HG03025 (cell line): ENCODE results near the gene S100A4.
"Not testable (repeated sequence)": the region's sequence is repeated elsewhere in the genome, so short reads cannot be mapped to it uniquely, and the experiment has no call there.

Source experiments
- ATAC-seq: cut with Tn5 transposase; IDR thresholded peaks from one replicate; pipeline ENCODE4 v1.9.1; 2021; ENCODE audit warnings: mild to moderate bottlenecking, moderate library complexity; ENCODE audit not compliant: unreplicated experiment, low FRiP score

S100A4 gene

DNA sequence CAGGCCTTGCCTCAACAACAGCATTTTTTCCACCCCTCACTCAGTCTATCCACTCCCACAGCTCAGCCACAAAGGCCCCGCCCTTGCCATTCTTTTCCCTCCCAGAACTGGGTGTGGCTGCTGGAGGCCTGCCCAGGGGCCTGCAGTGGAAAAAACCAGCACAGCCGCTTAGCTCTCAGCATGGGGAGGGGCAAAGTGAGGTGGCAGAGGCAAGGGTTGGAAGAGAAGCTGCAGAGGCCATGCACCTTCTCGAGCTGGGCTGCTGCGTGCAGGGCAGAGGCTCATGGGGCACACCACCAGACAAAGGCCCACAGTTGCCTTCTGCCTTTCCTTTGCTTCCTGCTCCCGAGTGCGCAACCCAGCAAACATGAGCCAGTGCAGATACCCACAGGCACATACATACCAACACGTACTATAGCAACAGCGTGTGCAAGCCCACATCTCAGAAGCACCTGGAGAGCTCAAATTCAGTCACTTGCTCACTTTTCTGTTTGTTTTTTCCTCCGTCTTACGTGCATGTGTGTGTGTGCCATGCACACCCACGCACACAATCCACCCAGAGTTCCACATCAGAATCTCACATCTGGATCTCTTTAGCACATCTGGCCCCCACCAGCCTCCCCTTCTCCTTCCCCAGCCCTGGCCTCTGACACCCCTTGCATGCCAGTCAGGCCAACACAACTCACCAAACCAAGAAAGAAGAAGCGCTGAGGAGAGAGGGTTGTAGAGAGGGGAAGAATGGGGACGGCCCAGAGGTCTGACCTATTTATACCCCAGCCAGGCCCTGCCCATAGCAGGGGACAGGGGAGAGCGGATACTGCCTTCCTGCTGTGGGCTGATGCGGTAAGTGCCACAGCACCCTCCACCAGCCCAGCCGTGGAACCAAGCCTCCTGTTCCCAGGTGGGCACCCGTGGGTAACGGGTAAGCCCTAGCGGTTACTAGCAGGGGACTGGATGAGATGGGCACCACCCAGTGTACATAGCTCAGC, at the start of gene S100A4:
TSS of gene S100A4 (minus strand) at position 740 of the 989 bp plus-strand sequence. CDS start 1,012 bp downstream, outside the sequence.
- no peak for ATAC-seq

DNA sequence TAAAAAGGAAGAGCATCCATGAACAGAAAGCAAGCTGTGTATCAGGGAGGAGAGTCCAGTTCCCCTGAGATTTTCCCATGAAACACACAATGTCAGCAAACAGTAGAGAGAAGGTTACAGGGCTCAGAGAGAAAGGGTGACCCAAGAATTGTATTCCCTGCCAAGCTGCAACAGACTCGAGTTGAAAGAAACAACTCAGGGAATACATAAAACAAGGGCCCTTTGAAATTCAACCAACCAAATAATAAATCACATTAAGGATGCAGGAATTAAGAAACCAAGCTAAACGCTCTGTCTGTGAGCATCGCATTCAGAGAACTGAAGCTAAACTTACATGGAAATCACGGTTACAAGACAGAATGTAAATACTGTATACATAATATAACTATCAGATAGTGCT, 47.1 kb upstream of the S100A4 start:
- no peak for ATAC-seq

DNA sequence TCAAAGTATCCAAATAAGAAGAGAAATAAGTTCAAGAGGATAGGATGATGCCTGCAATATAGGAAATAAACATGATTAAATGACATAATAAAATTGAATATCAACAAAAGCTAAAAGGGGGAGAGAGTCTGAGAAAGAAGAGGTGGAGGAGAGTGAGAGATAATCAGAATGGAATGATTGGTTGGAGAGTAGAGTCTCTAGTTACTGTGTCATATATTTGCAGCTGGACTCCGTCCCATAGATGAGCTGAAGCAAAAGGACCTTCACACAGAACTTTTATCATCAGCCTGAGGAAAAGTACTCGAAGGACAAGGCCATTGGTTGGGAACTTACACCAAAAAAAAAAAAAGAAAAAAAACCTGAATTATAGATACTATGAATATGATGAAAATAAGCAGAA, 42.9 kb upstream of the S100A4 start:
- no peak for ATAC-seq

DNA sequence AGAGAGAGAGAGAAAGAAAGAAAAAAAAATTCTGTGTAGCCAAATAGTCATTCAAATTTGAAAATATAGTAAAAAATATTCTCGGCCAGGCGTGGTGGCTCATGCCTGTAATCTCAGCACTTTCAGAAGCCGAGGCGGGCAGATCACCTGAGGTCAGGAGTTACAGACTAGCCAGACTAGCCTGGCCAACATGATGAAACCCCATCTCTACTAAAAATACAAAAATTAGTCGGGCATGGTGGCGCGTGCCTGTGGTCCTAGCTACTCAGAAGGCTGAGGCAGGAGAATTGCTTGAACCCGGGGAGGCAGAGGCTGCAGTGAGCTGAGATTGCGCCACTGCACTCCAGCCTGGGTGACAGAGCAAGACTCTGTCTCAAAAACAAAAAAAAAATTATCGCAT, 42.4 kb upstream of the S100A4 start:
- ATAC-seq: not testable (repeated sequence)

DNA sequence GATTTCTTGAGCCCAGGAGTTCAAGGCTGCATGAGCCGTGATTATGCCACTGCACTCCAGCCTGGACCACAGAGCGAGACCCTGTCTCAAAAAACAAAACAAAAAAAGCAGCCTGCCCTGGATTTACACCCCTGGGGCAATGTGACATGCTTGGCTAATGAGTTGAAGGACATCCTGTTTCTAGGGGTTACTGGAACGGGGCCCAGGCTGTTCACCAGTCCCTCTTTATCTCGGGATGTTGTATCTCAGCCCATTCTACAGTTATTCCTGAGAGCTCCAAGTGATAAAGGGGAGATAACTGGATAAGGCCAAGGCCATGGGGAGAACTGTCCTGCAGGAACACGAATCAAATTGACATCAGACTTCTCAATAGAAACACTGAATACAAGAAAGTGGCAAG, 41.7 kb upstream of the S100A4 start:
- ATAC-seq: no peak

DNA sequence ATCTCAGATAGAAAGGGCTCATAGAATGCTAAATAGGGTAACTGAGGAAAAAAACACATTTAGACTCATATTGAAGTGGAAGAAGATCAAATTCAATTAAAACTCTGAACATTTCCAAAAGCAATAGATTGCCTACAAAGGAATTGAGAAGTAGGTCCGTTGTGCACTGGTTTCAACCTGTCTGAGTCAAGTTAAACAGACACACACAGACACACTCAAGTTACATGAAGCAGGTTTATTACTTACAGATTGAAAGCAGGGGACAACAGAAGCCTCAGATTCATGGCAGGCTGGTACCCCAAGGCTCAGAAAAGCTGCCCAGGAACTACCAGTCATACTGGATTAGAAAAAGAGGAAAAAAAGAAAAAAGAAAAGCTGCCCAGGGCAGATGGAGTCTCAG, 40.7 kb upstream of the S100A4 start:
- ATAC-seq: no peak

DNA sequence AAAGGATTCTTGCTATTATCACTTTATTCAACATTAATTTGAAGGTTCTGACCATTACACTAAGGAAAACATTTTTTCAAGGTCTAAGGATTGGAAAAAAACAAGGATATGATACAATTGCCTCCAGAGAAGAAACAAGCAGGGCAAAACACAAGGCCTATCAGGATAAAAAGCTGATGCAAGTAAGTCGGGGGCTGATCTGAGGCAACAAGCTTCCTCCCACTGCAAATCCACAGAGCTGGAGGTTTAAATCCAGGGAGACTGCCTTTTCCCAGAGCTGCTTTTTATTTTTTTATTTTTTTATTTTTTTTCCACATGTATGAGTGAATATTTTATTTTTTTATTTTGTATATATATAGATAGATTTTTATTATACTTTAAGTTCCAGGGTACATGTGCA, 39.4 kb upstream of the S100A4 start:
- no peak for ATAC-seq

DNA sequence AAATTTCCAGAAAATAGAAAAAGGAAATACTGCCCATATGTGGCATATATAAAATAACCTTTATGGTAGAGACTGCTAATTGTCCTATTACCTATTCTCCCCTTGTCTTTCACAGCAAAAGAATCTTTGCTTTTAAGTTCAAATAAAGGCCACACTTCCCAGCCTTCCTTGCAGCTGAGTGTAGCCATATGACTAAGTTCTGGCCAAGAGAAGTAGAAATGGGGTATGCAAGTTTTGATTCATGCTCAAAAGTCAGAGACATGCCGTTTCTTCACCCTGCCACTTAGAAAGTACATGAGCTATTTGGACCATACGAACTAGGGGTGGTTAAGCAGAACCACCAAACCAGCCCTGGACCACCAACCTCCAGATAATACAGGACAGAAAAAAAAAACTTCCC, 38.4 kb upstream of the S100A4 start:
- no peak for ATAC-seq

DNA sequence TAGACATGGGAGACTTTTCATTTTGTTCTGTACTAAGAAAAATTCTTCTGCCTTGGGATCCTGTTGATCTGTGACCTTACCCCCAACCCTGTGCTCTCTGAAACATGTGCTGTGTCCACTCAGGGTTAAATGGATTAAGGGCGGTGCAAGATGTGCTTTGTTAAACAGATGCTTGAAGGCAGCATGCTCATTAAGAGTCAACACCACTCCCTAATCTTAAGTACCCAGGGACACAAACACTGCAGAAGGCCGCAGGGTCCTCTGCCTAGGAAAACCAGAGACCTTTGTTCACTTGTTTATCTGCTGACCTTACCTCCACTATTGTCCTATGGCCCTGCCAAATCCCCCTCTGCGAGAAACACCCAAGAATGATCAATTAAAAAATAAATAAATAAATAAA, 37.9 kb upstream of the S100A4 start:
- not testable (repeated sequence) for ATAC-seq

DNA sequence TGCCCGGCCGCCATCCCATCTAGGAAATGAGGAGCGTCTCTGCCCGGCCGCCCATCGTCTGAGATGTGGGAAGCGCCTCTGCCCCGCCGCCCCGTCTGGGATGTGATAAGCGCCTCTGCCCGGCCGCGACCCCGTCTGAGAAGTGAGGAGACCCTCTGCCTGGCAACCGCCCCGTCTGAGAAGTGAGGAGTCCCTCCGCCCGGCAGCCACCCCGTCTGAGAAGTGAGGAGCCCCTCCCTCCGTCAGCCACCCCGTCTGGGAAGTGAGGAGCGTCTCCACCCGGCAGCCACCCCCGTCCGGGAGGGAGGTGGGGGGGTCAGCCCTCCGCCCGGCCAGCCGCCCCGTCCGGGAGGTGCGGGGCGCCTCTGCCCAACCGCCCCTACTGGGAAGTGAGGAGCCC, 37.2 kb upstream of the S100A4 start:
- ATAC-seq: not testable (repeated sequence)

DNA sequence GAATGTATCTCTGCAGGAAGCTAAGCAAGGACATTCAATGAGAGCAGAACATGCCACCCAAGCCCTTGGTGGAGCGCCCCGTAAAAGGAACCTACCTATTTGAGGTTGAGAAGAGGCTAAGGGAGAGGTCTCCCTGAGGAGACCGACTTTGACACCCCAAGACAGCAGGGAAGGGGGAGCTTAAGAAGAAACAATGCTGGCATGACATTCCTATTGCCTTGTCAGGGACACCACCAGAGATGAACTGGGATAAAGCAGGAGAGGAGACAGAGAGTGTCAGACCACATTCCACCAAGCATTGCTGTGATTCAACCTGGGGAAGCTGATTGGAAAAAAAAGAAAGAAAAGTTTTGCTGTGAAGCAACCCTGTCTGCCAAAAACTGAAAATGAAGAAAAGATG, 33.3 kb upstream of the S100A4 start:
- no peak for ATAC-seq

DNA sequence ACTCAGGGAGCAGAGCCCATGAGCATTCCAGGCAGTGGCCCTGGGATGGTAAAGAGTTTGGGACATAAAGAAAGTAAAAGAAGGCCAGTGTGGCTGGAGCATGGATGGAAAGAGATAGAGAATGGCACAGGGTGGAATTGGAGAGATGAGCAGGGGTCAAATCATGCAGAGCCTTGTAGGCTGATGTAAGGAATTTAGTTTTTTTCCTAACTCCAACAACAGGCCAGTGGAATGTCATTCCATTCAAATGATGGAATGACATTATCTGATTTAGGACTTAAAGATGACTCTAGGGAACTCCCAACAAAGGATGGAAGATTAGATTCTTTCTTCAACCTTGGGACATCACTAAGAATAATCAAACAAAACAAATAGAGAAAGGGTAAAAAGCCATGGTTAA, 32.9 kb upstream of the S100A4 start:
- ATAC-seq: no peak

DNA sequence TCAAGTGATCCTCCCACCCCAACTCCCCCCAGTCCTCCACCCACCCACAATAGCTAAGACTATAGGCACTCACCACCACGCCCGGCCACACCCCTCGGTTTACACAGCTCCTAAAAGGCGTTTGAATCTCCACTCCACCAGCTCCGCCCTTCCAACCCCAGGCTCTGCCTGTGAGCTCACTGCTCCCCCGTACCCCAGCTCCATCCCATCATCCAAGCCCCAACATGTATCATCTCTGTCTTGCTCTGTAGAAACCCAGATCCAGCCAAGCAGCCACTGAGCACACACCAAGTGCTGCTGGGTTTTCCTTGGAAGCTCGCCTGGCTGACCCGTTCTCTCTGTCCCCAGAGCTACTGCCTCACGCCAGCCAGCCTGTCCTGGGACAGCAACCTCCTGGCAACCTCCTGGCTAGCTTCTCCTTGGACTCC, 32.0 kb upstream of the S100A4 start:
- no peak for ATAC-seq

DNA sequence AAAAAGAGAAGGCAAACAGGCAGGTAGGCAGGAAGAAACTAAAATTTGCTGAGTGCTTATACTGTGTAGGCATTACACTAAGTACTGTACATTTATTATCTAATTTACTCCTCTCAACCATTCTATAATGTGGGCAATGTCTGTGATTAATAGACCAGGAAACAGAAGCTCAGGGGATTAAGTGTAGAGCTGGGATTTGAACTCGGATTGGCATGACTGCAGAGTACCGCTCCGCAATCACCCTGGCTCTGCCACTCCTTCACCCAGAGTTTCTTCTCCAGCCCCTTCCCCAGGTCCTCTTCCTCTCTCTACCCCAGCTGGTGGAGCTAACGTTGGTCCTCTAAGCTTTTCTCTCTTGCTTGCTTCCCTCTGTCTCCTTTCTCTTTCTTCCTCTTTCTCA, 31.5 kb upstream of the S100A4 start:
- no peak for ATAC-seq

DNA sequence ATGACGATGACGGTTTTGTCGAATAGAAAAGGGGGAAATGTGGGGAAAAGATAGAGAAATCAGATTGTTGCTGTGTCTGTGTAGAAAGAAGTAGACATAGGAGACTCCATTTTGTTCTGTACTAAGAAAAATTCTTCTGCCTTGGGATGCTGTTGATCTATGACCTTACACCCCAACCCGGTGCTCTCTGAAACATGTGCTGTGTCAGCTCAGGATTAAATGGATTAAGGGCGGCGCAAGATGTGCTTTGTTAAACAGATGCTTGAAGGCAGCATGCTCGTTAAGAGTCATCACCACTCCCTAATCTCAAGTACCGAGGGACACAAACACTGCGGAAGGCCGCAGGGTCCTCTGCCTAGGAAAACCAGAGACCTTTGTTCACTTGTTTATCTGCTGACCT, 29.9 kb upstream of the S100A4 start:
- not testable (repeated sequence) for ATAC-seq

DNA sequence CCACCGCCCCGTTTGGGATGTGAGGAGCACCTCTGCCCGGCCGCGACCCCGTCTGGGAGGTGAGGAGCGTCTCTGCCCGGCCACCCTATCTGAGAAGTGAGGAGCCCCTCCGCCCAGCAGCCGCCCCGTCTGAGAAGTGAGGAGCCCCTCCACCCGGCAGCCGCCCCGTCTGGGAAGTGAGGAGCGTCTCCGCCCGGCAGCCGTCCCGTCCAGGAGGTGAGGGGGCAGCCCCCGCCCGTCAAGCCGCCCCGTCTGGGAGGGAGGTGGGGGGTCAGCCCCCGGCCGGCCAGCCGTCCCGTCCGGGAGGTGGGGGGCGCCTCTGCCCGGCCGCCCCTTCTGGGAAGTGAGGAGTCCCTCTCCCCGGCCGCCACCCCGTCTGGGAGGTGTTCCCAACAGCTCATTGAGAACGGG, 29.5 kb upstream of the S100A4 start:
- not testable (repeated sequence) for ATAC-seq

DNA sequence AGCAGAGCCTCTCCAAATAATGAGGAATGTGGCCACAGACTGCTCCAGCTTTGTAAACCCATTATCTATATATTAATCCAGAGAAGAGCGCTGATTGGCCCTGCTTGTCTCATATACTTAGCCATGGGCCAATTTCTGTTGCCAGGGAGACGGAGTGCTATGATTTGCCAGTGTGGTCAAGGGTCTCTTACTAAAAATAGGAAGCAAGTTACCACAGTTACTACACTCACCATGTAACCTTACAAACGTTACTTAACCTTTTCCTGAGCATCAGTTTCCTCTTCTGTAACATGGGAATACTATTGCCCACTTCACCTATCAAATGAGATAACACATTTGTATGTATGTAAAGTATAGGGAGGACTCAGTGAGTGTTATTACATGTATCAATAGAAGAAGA, 27.7 kb upstream of the S100A4 start:
- ATAC-seq: no peak

DNA sequence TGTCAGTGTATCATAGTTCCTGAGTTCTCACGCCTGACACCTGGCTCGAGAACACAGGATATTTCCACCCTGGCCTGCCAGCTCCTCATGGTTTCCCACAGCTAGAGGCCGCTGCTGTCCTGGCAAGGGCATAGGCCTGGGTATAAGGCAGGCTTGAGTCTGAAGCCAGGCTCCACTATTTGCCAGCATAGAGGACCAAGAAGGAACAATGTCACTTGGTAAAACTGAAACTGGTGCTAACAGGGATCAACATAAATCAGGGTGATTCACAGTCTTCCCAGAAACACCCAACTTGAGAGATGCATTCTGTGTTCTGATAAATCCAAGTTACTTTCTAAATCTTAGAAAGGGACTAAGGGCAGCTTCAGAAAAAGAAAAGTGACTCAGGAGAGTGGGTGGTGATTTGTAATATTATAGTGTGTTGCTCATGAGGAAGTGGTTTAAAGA, 27.0 kb upstream of the S100A4 start:
- no peak for ATAC-seq

DNA sequence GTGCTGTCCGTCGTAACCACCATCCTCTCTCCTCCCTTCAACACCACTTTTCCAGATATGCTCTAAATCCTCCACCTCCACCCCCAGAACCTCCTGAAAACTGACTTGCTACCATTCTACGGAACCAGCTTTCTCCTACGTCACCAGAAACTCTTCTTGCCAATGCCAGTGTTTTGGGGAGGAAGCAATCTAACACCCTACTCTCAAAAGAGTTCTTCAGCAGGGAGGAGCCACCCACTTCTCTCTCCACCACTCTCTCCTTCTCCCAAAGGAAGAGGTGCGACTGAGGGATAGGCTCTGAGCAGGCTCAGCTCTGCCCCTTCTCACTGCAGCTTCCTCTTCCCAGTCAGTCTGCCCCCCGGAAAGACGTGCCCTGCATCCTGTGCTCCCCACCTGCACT, 26.1 kb upstream of the S100A4 start:
- no peak for ATAC-seq

DNA sequence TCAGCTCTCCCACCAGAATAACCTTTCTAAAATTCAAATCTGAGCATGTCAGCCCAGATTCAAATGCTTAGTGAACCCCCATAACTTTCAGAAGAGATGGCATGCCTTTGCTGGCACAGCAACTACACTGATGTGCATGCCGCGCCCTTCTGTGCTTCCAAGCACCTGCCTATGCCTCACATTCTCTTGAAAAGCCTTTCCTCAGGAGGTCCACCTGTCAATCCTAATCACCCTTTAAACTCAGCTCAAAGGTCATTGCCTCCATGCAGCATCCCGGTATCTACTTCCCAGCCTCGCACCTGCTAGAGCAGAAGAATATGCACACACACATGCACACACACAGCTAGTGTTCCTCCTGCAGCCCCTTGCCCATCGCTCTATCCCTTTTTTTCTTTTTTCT, 25.3 kb upstream of the S100A4 start:
- ATAC-seq: no peak

DNA sequence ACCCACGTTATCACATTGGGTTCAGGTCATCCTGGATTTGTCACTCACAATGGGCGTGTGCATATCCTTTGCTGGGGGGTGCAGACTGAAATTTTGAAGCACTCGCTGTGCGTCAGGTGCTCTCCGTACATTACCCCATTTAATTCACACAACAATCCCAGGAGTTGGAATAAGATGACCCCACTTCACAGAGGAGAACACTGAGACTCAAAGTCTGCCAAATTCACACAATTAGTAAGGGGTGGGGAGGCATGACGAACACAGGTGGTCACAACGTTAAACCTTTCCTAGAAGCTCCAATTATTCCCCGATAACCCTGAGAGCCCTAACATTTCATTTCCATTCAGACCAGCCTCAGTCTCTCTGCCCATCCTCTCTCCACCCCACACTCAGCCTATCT, 23.9 kb upstream of the S100A4 start:
- ATAC-seq: no peak
